ENCODE results near the gene DIRAS1. TPM values are rescaled to one million over a fixed set of nuclear protein-coding genes. Genes with fewer than 3 reads are reported as not detected.

Gene DIRAS1
- total RNA-seq, 1 experiment from 2014 or later, result 7.8 TPM

DNA sequence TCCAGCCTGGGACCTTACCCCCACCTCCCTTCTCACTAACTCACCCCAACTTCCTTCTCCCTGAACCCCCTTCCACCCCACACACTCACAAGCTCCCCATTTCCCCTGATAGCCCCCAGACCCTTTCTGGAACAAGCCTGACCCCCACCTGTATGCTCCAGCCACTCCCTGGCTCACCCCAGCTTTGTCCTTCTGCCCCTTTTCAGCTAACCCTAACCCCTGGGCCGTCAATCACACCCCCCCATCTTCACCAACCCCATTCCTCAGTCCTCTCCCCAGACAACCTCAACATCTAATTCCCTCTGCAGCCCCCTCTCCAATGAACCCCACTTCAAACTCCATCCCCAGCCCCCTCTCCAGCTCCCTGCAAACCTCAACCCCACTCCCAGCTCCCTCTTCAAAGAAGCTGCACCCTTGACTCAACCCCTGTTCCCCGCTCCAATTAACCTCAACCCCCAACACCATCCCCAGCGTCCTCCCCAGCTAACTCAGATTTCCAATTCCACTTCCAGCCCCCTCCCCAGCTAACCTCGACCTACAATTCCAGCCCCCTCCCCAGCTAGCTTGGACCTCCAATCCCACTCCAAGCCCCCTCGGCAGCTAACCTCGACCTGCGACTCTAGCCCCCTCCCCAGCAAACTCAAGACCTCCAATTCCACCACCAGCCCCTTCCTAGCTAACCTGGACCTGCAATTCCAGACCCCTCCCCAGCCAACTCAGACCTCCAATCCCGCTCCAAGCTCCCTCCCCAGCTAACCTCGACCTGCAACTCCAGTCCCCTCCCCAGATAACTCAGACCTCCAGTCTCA is 19.6 kb downstream of the DIRAS1 start:
- no peak overlapping the region for H2AFZ ChIP-seq (ENCODE audit: low read length)
- no peaks in the 10 kb centered on the region for H3K9me3 ChIP-seq (ENCODE audit: control insufficient read depth, low read depth, low read length)
- H3K36me3 Mint-ChIP-seq (ENCODE audit: insufficient read depth in 1 of 3, low read depth in 3 of 3), result no peaks in the 10 kb centered on the region; a peak in 1 of 7 replicates
- H3T11ph ChIP-seq (ENCODE audit: low read length), result no peak overlapping the region
- no peaks in the 10 kb centered on the region for H3K79me2 ChIP-seq (ENCODE audit: insufficient read depth, low read length)
- no peak overlapping the region for H3K23ac ChIP-seq (ENCODE audit: insufficient read length, low read depth, low read length)
- no peak overlapping the region for H2BK20ac ChIP-seq (ENCODE audit: low read depth, low read length, poor library complexity, severe bottlenecking)
- no peak overlapping the region for H2BK120ac ChIP-seq (ENCODE audit: low read depth, low read length, poor library complexity, severe bottlenecking)
- no peak overlapping the region for H2BK15ac ChIP-seq (ENCODE audit: low read depth, low read length)
- H3K9ac ChIP-seq (ENCODE audit: extremely low read depth, insufficient read length, low read length), result peak overlapping the region; percentile 33
- no peak overlapping the region for H3K4ac ChIP-seq (ENCODE audit: low read depth, low read length)
- peak overlapping the region; percentile 78 to 95 for H3K4me3 Mint-ChIP-seq
- peak overlapping the region; percentile 98 for H3K4me2 ChIP-seq (ENCODE audit: insufficient read depth, insufficient read length, low read length)
- H3K27me3 ChIP-seq (ENCODE audit: insufficient read depth, low read length), result peaks cover 6% of the 10 kb centered on the region; the same call in 1 of the 2 replicates
- H3K56ac ChIP-seq (ENCODE audit: insufficient read length, low read depth, low read length), result no peak overlapping the region
- peak overlapping the region in 1 of 3 experiments; percentile 33; a peak in 1 of 7 replicates for H3K27ac Mint-ChIP-seq
- no peak overlapping the region for H3K18ac ChIP-seq (ENCODE audit: insufficient read length, low read depth, low read length)
- TF ChIP-seq, protein P1, sequence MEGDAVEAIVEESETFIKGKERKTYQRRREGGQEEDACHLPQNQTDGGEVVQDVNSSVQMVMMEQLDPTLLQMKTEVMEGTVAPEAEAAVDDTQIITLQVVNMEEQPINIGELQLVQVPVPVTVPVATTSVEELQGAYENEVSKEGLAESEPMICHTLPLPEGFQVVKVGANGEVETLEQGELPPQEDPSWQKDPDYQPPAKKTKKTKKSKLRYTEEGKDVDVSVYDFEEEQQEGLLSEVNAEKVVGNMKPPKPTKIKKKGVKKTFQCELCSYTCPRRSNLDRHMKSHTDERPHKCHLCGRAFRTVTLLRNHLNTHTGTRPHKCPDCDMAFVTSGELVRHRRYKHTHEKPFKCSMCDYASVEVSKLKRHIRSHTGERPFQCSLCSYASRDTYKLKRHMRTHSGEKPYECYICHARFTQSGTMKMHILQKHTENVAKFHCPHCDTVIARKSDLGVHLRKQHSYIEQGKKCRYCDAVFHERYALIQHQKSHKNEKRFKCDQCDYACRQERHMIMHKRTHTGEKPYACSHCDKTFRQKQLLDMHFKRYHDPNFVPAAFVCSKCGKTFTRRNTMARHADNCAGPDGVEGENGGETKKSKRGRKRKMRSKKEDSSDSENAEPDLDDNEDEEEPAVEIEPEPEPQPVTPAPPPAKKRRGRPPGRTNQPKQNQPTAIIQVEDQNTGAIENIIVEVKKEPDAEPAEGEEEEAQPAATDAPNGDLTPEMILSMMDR (conservative IDR thresholded peaks at IDR 0.05), result no peak
- H3K23me2 ChIP-seq (ENCODE audit: insufficient read length, low read depth, low read length, poor library complexity, severe bottlenecking), result peaks cover 7% of the 10 kb centered on the region
- no peak overlapping the region for H3K27ac ChIP-seq (ENCODE audit: insufficient read length, low read depth, low read length)
- H3K14ac ChIP-seq (ENCODE audit: insufficient read depth, low read length), result peak overlapping the region; percentile 33; the same call in 1 of the 2 replicates
- H4K8ac ChIP-seq (replicated peaks; ENCODE audit: insufficient read length, low read depth, low read length), result no peak overlapping the region
- no peak for DNase-seq
- peaks cover 28% of the 10 kb centered on the region for H3K27me3 Mint-ChIP-seq (ENCODE audit: low read depth)
- H2AK5ac ChIP-seq (ENCODE audit: insufficient read length, low read length), result no peak overlapping the region
- H4K91ac ChIP-seq (ENCODE audit: insufficient read length, low read depth, low read length), result no peak overlapping the region
- no peaks in the 10 kb centered on the region for H3K9me3 Mint-ChIP-seq
- no peaks in the 10 kb centered on the region for H4K20me1 ChIP-seq (ENCODE audit: control insufficient read depth, insufficient read depth, insufficient read length)
- H3K4me1 ChIP-seq (ENCODE audit: insufficient read depth, low read length), result no peaks in the 10 kb centered on the region
- H3K79me1 ChIP-seq (ENCODE audit: insufficient read depth, low read depth, low read length, poor library complexity, severe bottlenecking), result no peaks in the 10 kb centered on the region
- H3K4me1 Mint-ChIP-seq, result peaks cover 12 to 17% of the 10 kb centered on the region in 2 experiments
- WGBS (ENCODE audit: extremely low coverage, insufficient read length, low lambda C conversion rate), result no CpG with 5 or more reads among the region's 9 CpGs
- H2BK5ac ChIP-seq (ENCODE audit: insufficient read length, low read length), result no peak overlapping the region
- no peak overlapping the region for H4K5ac ChIP-seq (ENCODE audit: insufficient read length, low read depth, low read length)
- H2BK12ac ChIP-seq (ENCODE audit: insufficient read length, low read depth, low read length), result no peak overlapping the region

All from H9 (cell line).